Measurements from ENCODE around the gene FAM13B. TPM values are rescaled to one million over a fixed set of nuclear protein-coding genes. Genes with fewer than 3 reads are reported as not detected.

FAM13B gene
- total RNA-seq, 1 experiment from 2014 or later = 23.5 TPM

- ChIA-PET POLR2A (ENCODE audit: low non-redundant PET) (no interaction called here), CTCF (no interaction called here)
- intact Hi-C loops (cut with micrococcal nuclease; ENCODE audit: unreplicated experiment) = no loop called here
- no TSS peak for BruUV-seq (replicated peaks)
- no peak for DNase-seq (ENCODE audit: low spot score)
- H3K4me3 ChIP-seq (ENCODE audit: low read depth, low read length, poor library complexity, severe bottlenecking) = no peak overlapping the region
- TF ChIP-seq EZH2 (IDR thresholded peaks at IDR 0.05; ENCODE audit: borderline replicate concordance, low read depth, low read length, poor library complexity, severe bottlenecking) (no peak), CTCF (conservative IDR thresholded peaks at IDR 0.05; ENCODE audit: low read depth, low read length) (no peak)
- peaks cover 25% of the 10 kb centered on the region for H3K36me3 ChIP-seq (ENCODE audit: insufficient read depth, low read length, poor library complexity, severe bottlenecking)
- H3K27me3 ChIP-seq (replicated peaks; ENCODE audit: insufficient read depth, low read depth, low read length, poor library complexity) = no peaks in the 10 kb centered on the region
- H3K9me3 ChIP-seq (ENCODE audit: low read depth, low read length, poor library complexity, severe bottlenecking) = no peaks in the 10 kb centered on the region
- peaks cover 9% of the 10 kb centered on the region for H3K4me1 ChIP-seq (ENCODE audit: insufficient read depth, low read length, poor library complexity, severe bottlenecking)
- H3K27ac ChIP-seq (ENCODE audit: low read depth, low read length, poor library complexity, severe bottlenecking) = no peak overlapping the region
Measured at GRCh38 chr5:137935190-137935589, 97.7 kb downstream of the FAM13B start.

- Histone ChIP-seq H3K4me3 (ENCODE audit: low read depth, low read length, poor library complexity, severe bottlenecking) (no peak overlapping the region), H3K27ac (ENCODE audit: low read depth, low read length, poor library complexity, severe bottlenecking) (no peak overlapping the region), H3K27me3 (replicated peaks; ENCODE audit: insufficient read depth, low read depth, low read length, poor library complexity) (no peaks in the 10 kb centered on the region), H3K4me1 (ENCODE audit: insufficient read depth, low read length, poor library complexity, severe bottlenecking) (peaks cover 9% of the 10 kb centered on the region), H3K9me3 (ENCODE audit: low read depth, low read length, poor library complexity, severe bottlenecking) (no peaks in the 10 kb centered on the region), H3K36me3 (ENCODE audit: insufficient read depth, low read length, poor library complexity, severe bottlenecking) (peaks cover 8% of the 10 kb centered on the region)
- TF ChIP-seq EZH2 (IDR thresholded peaks at IDR 0.05; ENCODE audit: borderline replicate concordance, low read depth, low read length, poor library complexity, severe bottlenecking) (no peak), CTCF (conservative IDR thresholded peaks at IDR 0.05; ENCODE audit: low read depth, low read length) (no peak)
- ChIA-PET POLR2A (ENCODE audit: low non-redundant PET) (no interaction called here), CTCF (no interaction called here)
- BruUV-seq (replicated peaks) = no TSS peak
- DNase-seq (ENCODE audit: low spot score) = peak; percentile 77
- intact Hi-C loops (cut with micrococcal nuclease; ENCODE audit: unreplicated experiment) = no loop called here
Measured at GRCh38 chr5:137933491-137933911, 99.4 kb downstream of the FAM13B start.

- Histone ChIP-seq H3K36me3 (ENCODE audit: insufficient read depth, low read length, poor library complexity, severe bottlenecking) (peaks cover 7% of the 10 kb centered on the region), H3K9me3 (ENCODE audit: low read depth, low read length, poor library complexity, severe bottlenecking) (no peaks in the 10 kb centered on the region), H3K4me3 (ENCODE audit: low read depth, low read length, poor library complexity, severe bottlenecking) (no peak overlapping the region), H3K27me3 (replicated peaks; ENCODE audit: insufficient read depth, low read depth, low read length, poor library complexity) (no peaks in the 10 kb centered on the region), H3K4me1 (ENCODE audit: insufficient read depth, low read length, poor library complexity, severe bottlenecking) (peaks cover 9% of the 10 kb centered on the region), H3K27ac (ENCODE audit: low read depth, low read length, poor library complexity, severe bottlenecking) (no peak overlapping the region)
- intact Hi-C loops (cut with micrococcal nuclease; ENCODE audit: unreplicated experiment) = no loop called here
- POLR2A ChIA-PET (ENCODE audit: low non-redundant PET) = no interaction called here
- BruUV-seq (replicated peaks) = no TSS peak
- no peak for DNase-seq (ENCODE audit: low spot score)
- CTCF ChIA-PET = no interaction called here
- TF ChIP-seq EZH2 (IDR thresholded peaks at IDR 0.05; ENCODE audit: borderline replicate concordance, low read depth, low read length, poor library complexity, severe bottlenecking) = no peak
- no peak for TF ChIP-seq CTCF (conservative IDR thresholded peaks at IDR 0.05; ENCODE audit: low read depth, low read length)
Measured at GRCh38 chr5:137932800-137933199, 100.1 kb downstream of the FAM13B start.

Data from A673 (cell line).